ENCODE data around the gene COMMD6.

COMMD6 gene

DNA sequence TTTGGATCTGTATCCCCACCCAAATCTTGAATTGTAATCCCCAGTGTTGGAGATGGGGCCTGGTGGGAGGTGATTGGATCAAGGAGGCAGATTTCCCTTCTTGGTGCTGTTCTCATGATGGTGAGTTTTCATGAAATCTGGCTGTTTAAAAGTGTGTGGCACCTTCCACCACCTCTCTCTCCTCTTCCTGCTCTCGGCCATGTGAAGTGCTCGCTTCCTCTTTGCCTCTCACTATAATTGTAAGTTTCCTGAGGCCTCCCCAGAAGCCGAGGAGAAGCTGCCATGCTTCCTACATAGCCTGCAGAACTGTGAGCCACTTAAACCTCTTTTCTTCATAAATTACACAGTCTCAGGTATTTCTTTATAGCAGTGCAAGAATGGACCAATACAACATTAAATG, 15.7 kb downstream of the COMMD6 start:
- peak; percentile 21 for DNase-seq

DNA sequence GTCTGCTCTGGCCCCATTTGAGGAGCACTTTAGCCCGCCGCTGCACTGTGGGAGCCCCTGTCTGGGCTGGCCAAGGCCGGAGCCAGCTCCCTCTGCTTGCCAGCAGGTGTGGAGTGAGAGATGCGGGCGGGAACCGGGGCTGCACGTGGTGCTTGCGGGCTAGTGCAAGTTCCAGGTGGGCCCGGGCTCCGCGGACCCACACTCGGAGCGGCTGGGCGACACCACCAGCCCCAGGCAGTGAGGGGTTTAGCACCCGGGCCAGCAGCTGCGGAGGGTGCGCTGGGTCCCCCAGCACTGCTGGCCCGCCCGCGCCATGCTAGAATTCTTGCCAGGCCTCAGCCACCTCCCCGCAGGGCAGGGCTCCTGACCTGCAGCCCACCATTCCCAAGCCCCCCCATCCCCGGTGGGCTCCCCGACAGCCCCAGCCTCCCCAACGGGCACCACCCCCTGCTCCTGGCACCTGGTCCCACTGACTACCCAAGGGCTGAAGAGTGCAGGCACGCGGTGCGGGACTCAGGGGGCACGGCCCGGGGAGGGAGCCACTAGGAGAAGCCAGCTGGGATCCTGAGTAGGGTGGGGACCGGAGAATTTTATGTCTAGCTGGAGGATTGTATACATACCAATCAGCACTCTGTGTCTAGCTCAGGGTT, 19.1 kb downstream of the COMMD6 start:
- no peak for DNase-seq

DNA sequence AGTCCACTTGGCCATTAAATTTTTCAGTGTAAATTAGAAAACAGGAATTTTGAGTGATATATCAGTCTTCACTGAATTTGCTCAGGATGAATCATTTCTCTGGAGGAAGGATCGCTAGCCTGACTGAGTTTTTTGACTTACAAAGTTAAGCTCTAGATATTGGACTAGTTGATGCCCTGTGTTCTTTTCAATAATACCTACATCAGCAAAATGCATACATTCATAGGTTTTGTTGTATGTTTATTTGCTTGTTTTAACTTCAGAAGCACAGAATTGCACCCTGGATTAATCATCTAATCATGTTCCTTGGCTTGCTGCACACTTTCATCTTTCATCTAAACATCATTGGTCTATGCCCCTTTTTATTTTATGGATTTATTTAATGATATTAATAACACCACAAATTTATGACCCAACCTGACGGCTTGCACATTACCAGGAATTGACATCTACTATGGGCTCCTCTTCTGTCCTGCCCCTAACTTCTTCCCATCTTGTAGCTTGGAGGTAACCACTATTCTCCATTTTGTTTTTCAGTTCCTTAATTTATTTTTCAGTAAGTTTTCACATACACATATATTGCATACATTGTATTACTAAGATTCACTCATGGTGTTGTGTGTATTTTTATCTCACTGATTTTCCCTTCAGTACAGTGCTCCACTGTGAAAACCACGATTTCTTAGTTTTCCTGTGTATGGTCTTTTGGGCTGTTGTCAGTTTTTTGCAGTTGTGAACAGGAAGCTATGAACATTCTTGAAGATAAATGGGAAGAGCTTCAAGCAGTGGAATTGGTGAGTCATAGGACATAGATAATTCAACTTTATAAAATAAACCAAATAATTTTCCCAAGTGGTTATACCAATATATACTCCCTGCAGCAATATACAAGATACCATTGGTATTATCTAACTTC, 23.3 kb downstream of the COMMD6 start:
- DNase-seq, result peak; percentile 89

DNA sequence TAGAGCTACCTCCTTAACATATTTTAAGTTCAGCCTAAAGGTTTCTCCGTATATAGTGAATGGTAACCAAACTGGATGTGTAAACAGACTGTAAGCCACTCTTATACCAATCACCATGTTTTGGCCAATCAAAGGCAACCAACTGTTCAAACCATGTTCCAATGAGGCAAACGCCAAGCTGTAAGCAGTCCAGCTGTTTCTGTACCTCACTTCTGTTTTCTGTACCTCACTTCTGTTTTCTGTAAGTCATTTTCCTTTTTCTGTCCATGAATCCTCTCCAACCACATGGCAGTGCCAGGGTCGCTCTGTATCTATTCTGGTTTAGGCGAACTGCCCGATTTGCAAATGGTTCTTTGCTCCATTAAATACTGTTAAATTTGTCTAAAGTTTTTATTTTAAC, 24.4 kb downstream of the COMMD6 start:
- DNase-seq, result peak; percentile 85

DNA sequence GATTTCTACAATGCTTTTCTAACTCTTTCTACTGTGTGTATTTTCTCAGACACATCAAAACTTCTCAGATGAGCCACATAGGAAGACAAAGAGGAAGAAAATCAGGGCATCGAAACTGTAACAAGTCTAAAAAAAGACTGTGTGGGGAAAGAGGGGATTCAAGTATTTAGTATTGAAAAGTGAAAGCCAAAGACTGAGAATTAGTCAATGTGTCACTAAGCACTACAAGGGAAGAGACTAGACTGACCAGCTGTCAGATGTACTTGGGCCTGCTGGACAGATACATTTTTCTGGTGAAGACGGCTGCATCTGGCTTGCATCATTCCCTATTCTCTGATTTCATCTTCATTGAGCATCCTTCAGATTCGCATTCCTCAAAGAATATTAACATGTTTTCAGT, 25.4 kb downstream of the COMMD6 start:
- peak; percentile 96 for DNase-seq

DNA sequence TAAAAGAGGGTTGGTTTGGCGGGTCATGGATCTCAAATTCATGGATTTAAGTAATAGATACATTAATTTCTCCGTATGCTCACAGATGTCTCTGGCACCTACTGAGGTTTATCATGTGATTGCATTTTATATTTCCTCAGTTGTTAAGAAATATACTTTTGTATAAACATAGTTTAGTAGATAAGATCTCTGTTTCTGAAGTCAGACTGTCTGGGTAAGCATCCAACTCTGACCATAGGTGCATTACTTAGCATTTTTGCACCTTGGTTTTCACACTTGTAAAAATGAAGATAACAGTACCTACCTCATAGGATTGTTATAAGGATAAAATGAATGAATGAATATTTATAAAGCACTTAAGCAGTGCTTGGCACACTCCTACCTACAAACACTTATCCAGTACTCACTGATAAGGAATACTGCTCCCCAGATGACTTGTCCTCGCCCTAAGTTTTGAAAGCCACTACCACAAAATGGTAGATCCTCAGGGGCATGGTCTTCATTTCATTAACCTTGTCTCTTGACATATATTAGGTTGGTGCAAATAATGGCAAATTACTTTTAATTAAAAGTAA, 26.5 kb downstream of the COMMD6 start:
- DNase-seq, result no peak

DNA sequence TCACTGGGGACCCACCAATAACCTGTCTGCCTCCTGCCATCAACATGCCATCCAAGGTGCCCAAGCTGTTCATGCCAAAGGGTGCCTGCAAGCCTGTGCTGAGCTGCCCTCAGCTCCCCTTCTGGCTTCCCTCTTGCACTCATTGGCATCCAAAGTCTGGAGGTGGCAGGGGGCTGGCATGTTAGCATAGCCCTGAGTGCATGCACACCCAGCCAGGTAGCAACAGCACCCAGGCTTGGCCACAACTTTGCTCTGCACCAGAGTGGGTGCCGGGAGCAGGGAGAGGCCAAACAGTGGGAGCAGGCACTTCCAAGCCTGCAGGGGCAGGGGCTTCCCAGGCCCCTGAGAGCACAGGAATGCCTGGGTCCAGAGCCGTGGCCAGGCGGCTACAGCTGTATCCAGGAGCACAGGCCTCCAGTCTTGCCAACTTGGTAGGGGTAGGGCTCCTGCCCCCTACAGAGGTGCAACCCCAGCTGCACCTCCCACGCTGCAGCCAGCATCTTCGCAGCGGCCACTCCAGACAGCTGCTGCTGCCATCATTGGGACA, 29.6 kb downstream of the COMMD6 start:
- DNase-seq, result no peak

DNA sequence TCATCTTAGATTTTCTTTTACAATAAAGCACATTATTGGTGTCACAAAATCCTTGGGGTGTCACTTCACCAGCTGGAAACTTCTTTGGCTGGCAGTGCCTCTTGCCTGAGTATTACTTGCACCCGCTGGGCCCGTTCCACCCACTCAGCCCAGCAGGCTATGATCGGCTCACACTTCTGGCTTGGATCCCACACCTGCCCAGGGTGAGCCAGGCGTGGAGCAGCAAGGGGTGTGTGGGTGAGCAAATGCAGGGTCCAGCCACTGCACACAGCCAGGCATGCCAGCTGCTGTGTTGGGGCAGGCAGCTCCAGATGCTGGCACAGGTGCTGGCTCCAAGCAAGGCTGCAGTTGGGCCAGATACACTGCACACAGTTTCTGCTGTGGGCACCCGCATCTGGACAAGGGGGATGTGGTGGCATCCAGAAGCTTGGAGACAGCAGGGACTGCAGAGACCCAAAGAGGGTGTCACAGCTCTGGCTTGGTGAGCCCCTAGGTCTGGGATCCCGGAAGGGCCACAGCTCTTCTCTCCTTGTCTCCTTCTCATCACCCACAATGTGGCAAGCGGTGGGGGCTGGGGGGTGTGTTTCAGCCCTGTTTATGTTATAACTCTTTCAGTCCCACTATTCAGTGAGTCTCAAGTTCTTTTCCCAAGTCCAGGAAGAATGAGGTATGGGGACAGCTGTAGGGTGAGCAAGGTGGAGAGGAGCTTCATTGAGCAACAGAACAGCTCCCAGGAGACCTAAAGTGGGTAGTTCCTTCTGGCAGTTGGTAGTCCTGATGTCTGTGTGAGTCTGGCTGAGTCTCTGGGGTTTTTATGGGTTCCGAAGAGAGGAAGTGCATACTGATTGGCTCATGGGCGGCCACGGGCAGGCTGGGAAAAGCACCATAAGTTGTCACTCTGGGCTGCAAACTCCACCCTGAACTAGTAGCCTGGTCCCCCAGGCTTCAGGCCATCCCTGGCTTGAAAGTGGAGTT, 30.3 kb downstream of the COMMD6 start:
- DNase-seq, result peak; percentile 89

DNA sequence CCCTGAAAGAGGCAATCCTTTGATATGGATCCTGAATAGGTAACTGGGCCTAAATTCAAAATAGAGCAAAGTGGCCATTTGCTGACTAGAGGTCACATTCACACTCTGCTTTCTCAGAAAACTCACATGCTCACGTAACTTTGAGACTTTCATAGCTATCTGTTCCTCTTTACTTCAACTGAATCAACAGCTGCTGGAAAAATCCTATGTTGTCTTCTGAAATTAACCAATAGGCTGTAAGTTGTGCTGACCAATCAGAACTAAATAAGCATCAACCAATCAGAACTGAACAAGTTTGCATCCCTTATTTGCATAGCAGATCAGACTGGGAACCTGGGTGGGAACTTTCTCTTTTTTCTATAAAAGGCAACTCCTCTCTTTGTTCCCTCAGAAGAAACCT, 31.6 kb downstream of the COMMD6 start:
- peak; percentile 91 for DNase-seq

DNA sequence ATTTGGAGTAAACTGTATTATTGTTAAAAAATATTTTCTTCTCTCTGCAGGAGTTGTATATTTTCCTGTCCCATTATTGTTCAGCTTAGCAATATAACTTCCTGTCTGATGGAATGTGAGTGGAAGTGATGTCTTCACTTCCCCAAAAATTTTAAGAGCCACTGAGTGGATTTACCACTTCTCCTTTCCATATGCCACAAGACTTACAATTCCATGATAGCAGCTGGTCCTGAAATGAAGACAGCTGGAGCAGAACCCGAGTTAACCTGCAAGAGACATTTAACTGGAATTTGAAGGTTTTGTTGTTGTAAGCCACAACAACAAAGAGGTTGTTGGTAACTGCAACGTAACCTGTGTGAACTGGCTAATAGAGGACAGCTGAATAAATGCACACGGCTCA, 32.3 kb downstream of the COMMD6 start:
- peak; percentile 97 for DNase-seq

DNA sequence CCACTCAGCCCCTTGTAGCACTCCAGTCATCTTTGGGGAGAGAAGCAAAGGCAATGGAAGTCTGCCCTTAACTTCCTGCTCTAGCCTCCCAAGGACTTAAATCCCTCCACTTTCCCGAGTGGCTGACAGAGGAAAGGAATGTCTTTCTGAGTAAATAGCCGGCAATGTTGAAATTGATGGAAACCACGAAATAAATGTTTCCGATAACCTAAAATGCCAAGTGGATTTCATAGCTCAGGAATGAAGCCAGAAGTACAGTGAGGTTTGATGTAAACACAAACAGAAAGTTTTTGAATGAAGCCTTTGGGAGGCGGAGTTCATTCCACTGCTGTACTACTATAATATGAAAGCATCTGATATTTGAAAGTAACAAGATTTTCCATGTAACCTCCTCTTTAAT, 41.7 kb downstream of the COMMD6 start:
- no peak for DNase-seq

DNA sequence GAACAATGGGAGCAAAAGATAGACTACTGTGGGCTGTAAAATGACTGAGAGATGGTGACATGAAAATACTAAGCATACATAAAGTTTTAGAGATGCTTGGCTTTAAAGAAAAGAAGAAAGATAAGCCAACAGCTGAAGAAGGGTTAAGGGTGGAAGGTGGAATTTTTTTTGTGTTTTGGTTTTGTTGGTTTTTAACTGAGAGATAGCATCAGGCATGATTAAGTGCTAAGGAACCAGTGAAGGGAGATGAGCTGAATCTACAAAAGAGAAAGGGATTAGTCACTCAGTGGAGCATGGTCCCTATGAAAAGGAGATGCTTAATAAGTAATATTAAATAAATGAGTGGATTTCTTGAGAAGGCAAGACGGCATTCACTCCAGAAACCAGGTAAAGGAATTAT, 43.1 kb downstream of the COMMD6 start:
- no peak for DNase-seq

DNA sequence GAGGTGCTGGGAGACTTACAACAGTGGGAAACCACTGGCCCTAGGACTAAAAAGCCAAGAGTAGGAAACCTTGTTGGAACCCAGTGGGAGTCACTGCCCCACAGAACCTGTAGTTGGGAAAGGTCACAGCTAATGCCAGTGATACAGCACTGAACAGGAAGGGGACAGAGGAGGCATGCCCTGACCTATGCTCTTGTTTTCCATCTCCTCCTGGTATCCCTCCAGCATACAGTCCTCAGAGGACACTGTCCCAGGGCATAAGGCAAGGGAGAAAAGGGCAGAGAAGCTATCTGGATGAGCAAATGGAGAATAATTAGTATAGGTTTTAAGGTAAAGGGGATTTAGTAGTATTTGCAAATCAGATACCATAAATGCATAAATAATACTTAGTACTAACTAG, 44.5 kb downstream of the COMMD6 start:
- DNase-seq, result no peak

DNA sequence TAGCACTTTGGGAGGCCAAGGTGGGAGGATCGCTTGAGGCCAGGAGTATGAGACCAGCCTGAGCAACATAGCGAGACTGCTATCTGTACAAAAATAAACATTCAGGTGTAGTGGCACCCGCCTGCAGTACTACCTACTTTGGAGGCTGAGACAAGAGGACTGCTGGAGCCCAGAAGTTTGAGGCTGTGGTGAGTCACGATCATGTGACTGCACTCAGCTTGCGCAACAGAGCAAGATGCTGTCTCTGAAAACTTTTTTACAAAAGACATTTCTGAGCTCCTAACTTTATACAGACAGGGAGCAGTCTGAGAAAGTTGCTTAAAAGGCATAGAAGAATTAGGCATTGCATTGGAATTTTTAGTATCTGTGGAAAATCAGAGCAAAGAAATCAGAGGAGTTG, 45.3 kb downstream of the COMMD6 start:
- DNase-seq, result peak; percentile 16

DNA sequence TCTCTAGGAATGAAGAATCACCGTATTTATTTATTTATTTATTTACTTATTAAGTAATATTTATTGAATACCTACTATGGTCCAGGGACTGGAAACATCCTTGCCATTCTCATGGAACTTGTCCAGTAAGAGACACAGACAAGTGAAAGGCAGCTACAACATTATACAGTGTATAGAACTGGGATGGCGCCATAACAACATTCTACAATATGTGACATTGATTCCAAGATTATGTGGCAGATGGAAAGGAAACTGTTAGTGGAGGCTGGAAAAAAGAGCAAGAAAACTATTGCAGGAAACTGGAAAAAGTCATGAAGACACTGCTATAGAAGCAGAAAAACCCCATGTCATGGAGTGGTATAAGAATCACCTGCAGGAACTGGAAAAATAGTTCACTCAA, 46.3 kb downstream of the COMMD6 start:
- DNase-seq, result no peak

DNA sequence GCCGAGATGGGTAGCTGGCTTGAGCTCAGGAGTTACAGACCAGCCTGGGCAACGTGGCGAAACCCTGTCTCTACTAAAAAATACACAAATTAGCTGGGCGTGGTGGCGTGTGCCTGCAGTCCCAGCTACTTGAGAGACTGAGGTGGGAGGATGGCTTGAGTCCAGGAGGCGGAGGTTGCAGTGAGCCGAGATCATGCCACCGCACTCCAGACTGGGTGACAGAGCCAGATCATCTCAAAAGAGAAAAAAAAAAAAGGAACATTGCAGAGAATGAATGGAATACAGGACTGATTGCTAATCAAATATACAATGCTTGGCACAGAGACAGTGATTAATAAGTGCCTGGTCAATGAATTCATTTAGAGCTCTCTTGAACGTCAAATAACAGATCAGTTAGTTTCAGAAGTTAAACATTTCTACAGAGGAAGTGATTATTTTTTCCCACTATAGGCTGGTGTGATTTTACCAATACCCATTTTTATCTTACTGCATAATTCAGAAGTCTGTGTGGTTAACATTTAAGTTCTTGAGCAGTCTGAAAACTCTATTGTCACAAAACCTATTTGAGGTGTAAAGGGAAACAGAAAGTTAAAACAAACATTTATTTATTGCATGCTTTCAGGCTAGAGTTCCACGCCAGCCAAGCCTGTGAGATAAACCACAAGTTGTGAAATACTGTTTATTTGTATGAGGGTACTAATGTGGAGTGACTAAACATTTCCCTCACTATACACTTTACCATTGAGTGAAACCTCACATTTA, 48.0 kb downstream of the COMMD6 start:
- peak; percentile 67 for DNase-seq

DNA sequence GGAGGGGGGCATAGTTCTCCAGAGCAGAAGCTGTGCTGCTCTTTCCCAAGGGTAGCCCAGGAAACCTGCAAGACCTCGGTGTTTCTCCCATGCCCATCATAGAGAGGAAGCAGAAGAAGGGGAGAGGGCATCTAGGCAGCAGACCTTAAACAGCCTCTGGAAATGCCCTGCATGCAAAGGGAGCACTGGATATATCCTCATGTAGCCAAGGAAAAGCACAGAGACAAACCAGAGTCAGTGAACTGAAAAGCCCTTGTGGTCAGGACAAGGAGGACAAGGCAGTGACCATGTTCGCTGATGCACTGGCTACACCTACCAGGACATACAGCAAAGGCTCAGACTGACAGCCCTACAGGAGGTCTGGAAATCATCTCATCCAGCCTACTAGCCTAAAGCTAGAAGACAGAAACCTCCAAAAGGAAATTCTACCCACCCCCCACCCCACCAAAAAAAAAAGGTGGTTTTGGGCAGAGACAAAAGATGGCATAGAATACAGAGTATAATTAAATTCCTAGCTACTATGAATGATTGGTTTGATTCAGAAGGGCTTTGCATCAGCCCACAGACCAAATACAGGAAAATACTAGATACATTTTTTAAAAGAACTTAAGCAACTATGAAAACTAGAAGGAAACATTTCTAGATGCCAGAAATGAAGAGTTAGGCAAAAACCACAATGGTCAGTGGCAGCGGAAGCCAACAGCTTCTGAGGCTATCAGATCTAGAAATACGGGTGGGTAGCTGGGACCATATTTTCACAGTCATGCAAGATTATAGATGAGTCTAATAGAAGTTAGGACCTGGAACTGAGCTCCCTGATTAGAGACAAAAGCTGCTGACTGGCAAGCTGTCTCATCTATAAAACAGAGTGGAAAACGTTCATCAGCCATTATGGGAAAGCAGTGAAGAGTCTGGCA, 51.2 kb downstream of the COMMD6 start:
- peak; percentile 54 for DNase-seq

DNA sequence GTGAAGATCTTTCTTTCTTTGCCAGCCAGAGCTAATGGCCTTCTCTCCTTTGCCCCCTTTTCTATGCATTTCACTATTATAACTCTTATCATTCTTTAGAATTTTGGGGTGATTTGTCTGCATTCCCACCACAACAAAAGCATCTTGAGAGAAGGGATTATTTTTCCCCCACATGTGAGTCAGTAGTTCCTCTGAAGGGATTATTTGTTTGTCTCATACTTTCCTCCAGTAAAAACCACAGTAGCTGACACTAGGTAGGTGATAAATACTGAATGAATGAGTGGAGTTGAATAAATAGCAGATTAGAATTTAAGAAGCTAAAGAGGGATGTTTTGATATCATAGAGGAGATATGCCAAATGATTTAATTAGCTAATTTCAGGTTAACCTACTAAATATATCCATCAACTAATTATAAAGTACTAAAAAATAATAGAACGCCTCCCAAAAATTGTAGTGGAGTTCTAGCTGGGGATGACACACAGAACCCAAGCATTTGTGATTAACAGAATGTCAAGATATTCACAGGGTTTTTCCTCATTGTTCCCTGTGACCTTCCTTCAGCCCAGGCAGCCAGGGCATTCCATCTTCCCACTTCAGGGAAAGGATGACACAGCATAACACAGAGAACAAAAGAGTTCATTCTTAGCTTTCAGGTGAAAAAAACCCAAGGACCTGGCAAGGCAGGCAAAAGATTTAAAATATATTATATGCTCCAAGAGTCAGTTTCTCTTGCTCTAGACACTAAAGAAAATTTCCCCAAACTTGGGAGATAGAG, 52.2 kb downstream of the COMMD6 start:
- peak; percentile 51 for DNase-seq

DNA sequence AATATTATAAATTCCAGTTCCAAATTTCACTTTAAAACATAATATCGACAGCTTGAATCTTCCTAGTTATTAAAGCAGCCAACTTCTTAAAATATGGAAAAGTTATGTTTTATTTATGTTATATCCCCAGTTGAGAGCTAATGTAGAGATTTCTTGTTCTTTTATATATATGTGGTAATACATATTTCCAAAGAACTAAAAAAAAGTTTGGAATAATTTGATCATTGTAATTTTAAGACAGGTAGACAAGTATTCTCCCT, 54.9 kb downstream of the COMMD6 start:
- no peak for DNase-seq

Measured in MV-4-11 (cell line).